GM12878 (cell line): ENCODE measurements around the gene MOXD1.

Source experiments
- ATF2 ChIP-seq: IDR thresholded peaks from 2 replicates; pipeline ENCODE4 v1.6.1; 2012; ENCODE audit warnings: low read length, inconsistent platforms
- BRCA1 ChIP-seq: IDR thresholded peaks from 2 replicates; pipeline ENCODE4 v1.6.1; 2011; ENCODE audit warnings: low read depth, low read length, improper control_type of control experiment
- EGR1 ChIP-seq, 2 experiments: IDR thresholded peaks; 1 replicate in 1 of 2; 2 replicates in 1 of 2; pipeline ENCODE4 v1.6.1; 2011 to 2012; ENCODE audit warnings: low read depth in 2 of 2, low read length in 2 of 2, borderline replicate concordance in 1 of 2, mild to moderate bottlenecking in 1 of 2, moderate library complexity in 1 of 2
- EZH2 ChIP-seq: IDR thresholded peaks from 2 replicates; pipeline ENCODE4 v1.6.1; 2012; ENCODE audit warnings: low read depth, mild to moderate bottlenecking, control low read depth, inconsistent platforms, low read length, borderline replicate concordance; ENCODE audit not compliant: control insufficient read depth
- FOXM1 ChIP-seq: IDR thresholded peaks from 2 replicates; pipeline ENCODE4 v1.6.1; 2012; ENCODE audit warnings: low read depth, mild to moderate bottlenecking, inconsistent platforms, low read length, moderate library complexity
- MXI1 ChIP-seq: fragments of 150-350 bp; IDR thresholded peaks from 2 replicates; pipeline ENCODE4 v1.6.1; 2011; ENCODE audit warnings: low read depth, mild to moderate bottlenecking, inconsistent platforms, low read length, improper control_type of control experiment
- POLR2AphosphoS5 ChIP-seq: IDR thresholded peaks from 2 replicates; pipeline ENCODE4 v1.6.1; 2011; ENCODE audit warnings: mild to moderate bottlenecking, low read length, inconsistent platforms
- SPI1 ChIP-seq: IDR thresholded peaks from 2 replicates; pipeline ENCODE4 v1.6.1; 2011; ENCODE audit warnings: low read depth, mild to moderate bottlenecking, low read length, moderate library complexity, borderline replicate concordance; ENCODE audit not compliant: insufficient read depth
- TARDBP ChIP-seq: IDR thresholded peaks from 2 replicates; pipeline ENCODE4 v1.6.1; 2016; ENCODE audit warnings: borderline replicate concordance

GRCh38 chr6:132357120-132357519 is 44.2 kb downstream of the MOXD1 start:
- TF ChIP-seq TARDBP = no peak
- no peak for TF ChIP-seq POLR2AphosphoS5
- TF ChIP-seq MXI1 = no peak
- no peak for TF ChIP-seq EGR1 (IDR thresholded peaks at IDR 0.05; ENCODE audit: borderline replicate concordance in 1 of 2, low read depth in 2 of 2, low read length in 2 of 2)
- TF ChIP-seq ATF2 = no peak
- TF ChIP-seq SPI1 = no peak
- TF ChIP-seq FOXM1 = no peak
- TF ChIP-seq EZH2 = no peak
- TF ChIP-seq BRCA1 = no peak
